Thoracic aorta (tissue), 2 donors: ENCODE measurements around the gene LMO7. TPM values are rescaled to one million over a fixed set of nuclear protein-coding genes. Genes with fewer than 3 reads are reported as not detected.

Source experiments
- ATAC-seq: fragments of 150-250 bp; one replicate; pipeline ENCODE4 v1.8.0; 2017; ENCODE audit warnings: low read depth; ENCODE audit not compliant: insufficient number of reproducible peaks, low FRiP score
- DNase-seq: peaks from one replicate; pipeline ENCODE4 v3.0.0-alpha.2; 2020; ENCODE audit warnings: low spot score
- H3K27ac ChIP-seq, 2 donors: fragments of 200-600 bp; sonication (generic); 1 replicate in 1 of 2; 2 replicates in 1 of 2; pipeline ENCODE4 v1.5.1; 2016; ENCODE audit warnings: mild to moderate bottlenecking in 2 of 2, moderate library complexity in 2 of 2
- H3K27me3 ChIP-seq: fragments of 200-600 bp; sonication (generic); replicated peaks from 2 replicates; pipeline ENCODE4 v1.6.0; 2016; ENCODE audit warnings: mild to moderate bottlenecking; ENCODE audit not compliant: insufficient read depth
- H3K36me3 ChIP-seq: fragments of 200-600 bp; sonication (generic); one replicate; pipeline ENCODE4 v1.5.1; 2016
- H3K4me1 ChIP-seq, 2 donors: fragments of 200-600 bp; sonication (generic); 1 replicate in 1 of 2; 2 replicates in 1 of 2; pipeline versions ENCODE4 v1.5.1 to v1.6.0; 2016; ENCODE audit warnings: low read depth in 2 of 2, mild to moderate bottlenecking in 1 of 2; ENCODE audit not compliant: control insufficient read depth in 1 of 2
- H3K4me3 ChIP-seq: fragments of 200-600 bp; sonication (generic); 2 replicates; pipeline ENCODE4 v1.5.1; 2016; ENCODE audit warnings: mild to moderate bottlenecking
- H3K9me3 ChIP-seq: fragments of 200-600 bp; sonication (generic); 2 replicates; pipeline ENCODE4 v1.5.1; 2016
- total RNA-seq, 2 donors: library from RNA; depleted of rRNA; stranded (reverse); fragments of >200 nt; gene quantifications; one replicate each; pipeline versions ENCODE4 v1.1.0 to v1.2.3, GENCODE V29; 2016
- TF ChIP-seq, protein P1 (sequence below): fragments of 200-600 bp; sonication (generic); IDR thresholded peaks from one replicate; pipeline ENCODE4 v1.5.1; 2019; ENCODE audit warnings: antibody characterized with exemption

LMO7 gene
- total RNA-seq, 2 donors from 2014 or later = 76.3 to 89.9 TPM

DNA sequence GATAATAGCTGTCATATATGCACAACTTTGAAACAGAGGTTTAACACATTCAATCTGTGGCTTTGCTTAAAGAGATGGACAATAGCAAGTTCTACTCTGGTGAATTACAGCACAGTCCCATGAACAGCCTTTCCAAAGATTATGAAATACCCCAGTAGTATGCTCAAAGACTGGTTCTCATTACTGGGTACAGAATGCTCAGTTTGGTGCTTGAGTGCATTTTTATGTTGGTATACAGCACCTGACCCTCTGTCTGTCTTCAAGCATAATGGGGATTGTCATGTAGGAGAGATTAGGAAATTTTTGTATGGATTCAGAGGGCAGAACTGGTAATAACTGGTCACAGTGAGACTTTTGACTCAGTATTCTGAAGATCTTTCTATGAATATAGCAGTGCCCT is 7.6 kb downstream of the LMO7 start:
- no peak for DNase-seq
- TF ChIP-seq, protein P1, sequence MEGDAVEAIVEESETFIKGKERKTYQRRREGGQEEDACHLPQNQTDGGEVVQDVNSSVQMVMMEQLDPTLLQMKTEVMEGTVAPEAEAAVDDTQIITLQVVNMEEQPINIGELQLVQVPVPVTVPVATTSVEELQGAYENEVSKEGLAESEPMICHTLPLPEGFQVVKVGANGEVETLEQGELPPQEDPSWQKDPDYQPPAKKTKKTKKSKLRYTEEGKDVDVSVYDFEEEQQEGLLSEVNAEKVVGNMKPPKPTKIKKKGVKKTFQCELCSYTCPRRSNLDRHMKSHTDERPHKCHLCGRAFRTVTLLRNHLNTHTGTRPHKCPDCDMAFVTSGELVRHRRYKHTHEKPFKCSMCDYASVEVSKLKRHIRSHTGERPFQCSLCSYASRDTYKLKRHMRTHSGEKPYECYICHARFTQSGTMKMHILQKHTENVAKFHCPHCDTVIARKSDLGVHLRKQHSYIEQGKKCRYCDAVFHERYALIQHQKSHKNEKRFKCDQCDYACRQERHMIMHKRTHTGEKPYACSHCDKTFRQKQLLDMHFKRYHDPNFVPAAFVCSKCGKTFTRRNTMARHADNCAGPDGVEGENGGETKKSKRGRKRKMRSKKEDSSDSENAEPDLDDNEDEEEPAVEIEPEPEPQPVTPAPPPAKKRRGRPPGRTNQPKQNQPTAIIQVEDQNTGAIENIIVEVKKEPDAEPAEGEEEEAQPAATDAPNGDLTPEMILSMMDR = no peak
- no peak for ATAC-seq
- Histone ChIP-seq H3K9me3 (no peaks in the 10 kb centered on the region), H3K4me1 (peaks cover 0 to under 1% of the 10 kb centered on the region in 2 donors), H3K36me3 (no peaks in the 10 kb centered on the region), H3K27ac (no peak overlapping the region), H3K27me3 (no peaks in the 10 kb centered on the region), H3K4me3 (no peak overlapping the region)

DNA sequence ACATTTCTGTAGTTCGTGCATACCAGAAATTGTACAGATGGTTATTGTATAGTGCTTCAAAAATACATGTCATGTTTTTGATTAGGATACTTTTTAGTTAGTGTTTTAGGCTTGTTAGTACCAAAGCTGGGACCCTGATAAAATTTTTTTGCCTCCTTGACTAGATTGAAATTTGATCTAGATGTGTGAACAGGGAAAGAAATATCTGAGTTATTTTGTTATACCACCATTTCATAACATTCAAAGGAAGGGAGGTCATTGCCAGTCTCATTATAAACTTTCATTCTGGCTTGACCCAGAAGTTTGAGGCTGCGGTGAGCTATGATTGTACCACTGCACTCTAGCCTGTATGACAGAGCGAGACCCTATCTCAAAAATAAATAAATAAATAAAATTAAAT is 9.0 kb downstream of the LMO7 start:
- DNase-seq = no peak
- ATAC-seq = no peak
- H3K27ac ChIP-seq = no peak overlapping the region
- H3K9me3 ChIP-seq = no peaks in the 10 kb centered on the region
- TF ChIP-seq, protein P1 = no peak
- peaks cover 0 to 2% of the 10 kb centered on the region in 2 donors for H3K4me1 ChIP-seq
- no peaks in the 10 kb centered on the region for H3K36me3 ChIP-seq
- no peak overlapping the region for H3K4me3 ChIP-seq
- H3K27me3 ChIP-seq = no peaks in the 10 kb centered on the region

- Histone ChIP-seq H3K4me1 (peaks cover 2 to 17% of the 10 kb centered on the region in 2 donors), H3K27ac (no peak overlapping the region), H3K9me3 (no peaks in the 10 kb centered on the region), H3K36me3 (no peaks in the 10 kb centered on the region), H3K27me3 (no peaks in the 10 kb centered on the region), H3K4me3 (no peak overlapping the region)
- no peak for ATAC-seq
- TF ChIP-seq, protein P1 = no peak
- DNase-seq = no peak
These were observed 11.1 kb downstream of the LMO7 start for GRCh38 chr13:75647126-75647784.

DNA sequence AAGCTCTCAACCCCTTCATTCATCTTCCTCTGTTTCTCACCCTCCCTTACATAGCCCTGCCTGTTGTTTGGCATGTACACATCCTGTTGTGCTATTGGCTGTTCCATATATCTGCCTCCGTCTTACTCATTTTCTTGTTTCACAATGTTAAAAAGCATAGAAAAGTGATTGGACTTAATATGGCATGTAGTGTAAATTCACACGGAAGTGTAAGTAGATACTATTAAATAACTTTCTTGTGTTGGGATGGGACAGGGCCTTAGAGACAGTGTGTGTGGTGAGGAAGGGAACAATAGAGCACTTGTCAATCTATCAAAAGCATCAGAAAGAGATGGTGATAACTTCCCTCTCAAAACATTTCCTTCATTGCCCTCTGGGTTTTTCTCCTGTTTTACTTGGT is 12.3 kb downstream of the LMO7 start:
- Histone ChIP-seq H3K9me3 (no peaks in the 10 kb centered on the region), H3K4me3 (no peak overlapping the region), H3K36me3 (no peaks in the 10 kb centered on the region), H3K27me3 (no peaks in the 10 kb centered on the region), H3K27ac (no peak overlapping the region), H3K4me1 (peaks cover 2 to 17% of the 10 kb centered on the region in 2 donors)
- DNase-seq (no peak), ATAC-seq (no peak)
- TF ChIP-seq, protein P1 = no peak

- TF ChIP-seq, protein P1 = no peak
- no peak for DNase-seq
- H3K36me3 ChIP-seq = no peaks in the 10 kb centered on the region
- H3K4me3 ChIP-seq = no peak overlapping the region
- H3K9me3 ChIP-seq = no peaks in the 10 kb centered on the region
- peak overlapping the region in 1 of 2 donors; percentile 23 for H3K27ac ChIP-seq
- ATAC-seq = no peak
- H3K4me1 ChIP-seq = peaks cover 2 to 17% of the 10 kb centered on the region in 2 donors
- no peaks in the 10 kb centered on the region for H3K27me3 ChIP-seq
These were observed 14.9 kb downstream of the LMO7 start for GRCh38 chr13:75651013-75651412.
